Measurements from ENCODE around the gene SH3RF1. TPM values are rescaled to one million over a fixed set of nuclear protein-coding genes. Genes with fewer than 3 reads are reported as not detected.

SH3RF1 gene
- total and polyA plus RNA-seq, 2 of the 13 experiments (the other 11 are each of a cell fraction or from before 2014, with no cell fraction given) = 3.1 to 3.2 TPM

- DNase-seq (ENCODE audit: low spot score) (no peak), ATAC-seq (no peak), FAIRE-seq (no peak)
- Histone ChIP-seq H3K9me3 (ENCODE audit: low read length) (no peaks in the 10 kb centered on the region), H3K36me3 (replicated peaks in 1 of 2; ENCODE audit: control insufficient read depth in 1 of 2, insufficient read depth in 2 of 2, low read length in 2 of 2) (no peaks in the 10 kb centered on the region), H3K79me2 (ENCODE audit: insufficient read depth, low read length) (no peaks in the 10 kb centered on the region), H3K9ac (ENCODE audit: insufficient read depth, low read depth, low read length) (no peak overlapping the region), H3K27me3 (ENCODE audit: control insufficient read depth in 1 of 2, insufficient read depth in 2 of 2, low read length in 2 of 2) (no peaks in the 10 kb centered on the region), H4K20me1 (ENCODE audit: insufficient read depth, low read length) (no peaks in the 10 kb centered on the region), H3K4me1 (ENCODE audit: insufficient read depth, low read length) (peaks cover 50% of the 10 kb centered on the region), H3K4me2 (ENCODE audit: low read depth, low read length) (no peak overlapping the region), H3K4me3 (replicated peaks in 1 of 3; ENCODE audit: insufficient read depth in 1 of 3, low read depth in 2 of 3, low read length in 3 of 3) (no peak overlapping the region), H3K27ac (ENCODE audit: extremely low read length, insufficient read depth, low read length) (no peak overlapping the region), H2AFZ (ENCODE audit: low read length) (no peak overlapping the region)
- BruUV-seq (replicated peaks) = no TSS peak
- peak; percentile 57 for TF ChIP-seq ATF7 (IDR thresholded peaks at IDR 0.05)
- no peak for TF ChIP-seq ATF7 (CRISPR knock-in tag; IDR thresholded peaks at IDR 0.05)
- TF ChIP-seq, protein P1, sequence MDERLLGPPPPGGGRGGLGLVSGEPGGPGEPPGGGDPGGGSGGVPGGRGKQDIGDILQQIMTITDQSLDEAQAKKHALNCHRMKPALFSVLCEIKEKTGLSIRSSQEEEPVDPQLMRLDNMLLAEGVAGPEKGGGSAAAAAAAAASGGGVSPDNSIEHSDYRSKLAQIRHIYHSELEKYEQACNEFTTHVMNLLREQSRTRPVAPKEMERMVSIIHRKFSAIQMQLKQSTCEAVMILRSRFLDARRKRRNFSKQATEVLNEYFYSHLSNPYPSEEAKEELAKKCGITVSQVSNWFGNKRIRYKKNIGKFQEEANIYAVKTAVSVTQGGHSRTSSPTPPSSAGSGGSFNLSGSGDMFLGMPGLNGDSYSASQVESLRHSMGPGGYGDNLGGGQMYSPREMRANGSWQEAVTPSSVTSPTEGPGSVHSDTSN (CRISPR knock-in tag; IDR thresholded peaks at IDR 0.05) = no peak
- in situ Hi-C loops (cut with HindIII; ENCODE audit: extremely low pct_ligation_motif_present, low pct_unique_long_range_greater_than_20kb) (no loop called here), intact Hi-C loops (cut with micrococcal nuclease; ENCODE audit: unreplicated experiment) (loop anchor here (5.0 kb wide), 1 partner anchor 291 kb away; no protein-coding TSS in a partner anchor)
- ChIA-PET CTCF (ENCODE audit: low intra/inter-chr PET ratio, low total read pairs) (no interaction called here), POLR2A (interaction anchor here (2.5 kb wide), 1 partner anchor 303 kb away, joined by 5 read pairs; the partner anchor contains the start of gene CBR4)
- 86% methylated on average over 6 of the region's 6 CpGs for WGBS (ENCODE audit: low lambda C conversion rate)
These were observed 42.1 kb upstream of the SH3RF1 start for GRCh38 chr4:169312690-169313422.

- Histone ChIP-seq H3K79me2 (ENCODE audit: insufficient read depth, low read length) (no peaks in the 10 kb centered on the region), H3K4me2 (ENCODE audit: low read depth, low read length) (peak overlapping the region; percentile 71), H3K27ac (ENCODE audit: extremely low read length, insufficient read depth, low read length) (no peak overlapping the region), H3K36me3 (replicated peaks in 1 of 2; ENCODE audit: control insufficient read depth in 1 of 2, insufficient read depth in 2 of 2, low read length in 2 of 2) (no peaks in the 10 kb centered on the region), H4K20me1 (ENCODE audit: insufficient read depth, low read length) (no peaks in the 10 kb centered on the region), H3K27me3 (ENCODE audit: control insufficient read depth in 1 of 2, insufficient read depth in 2 of 2, low read length in 2 of 2) (no peaks in the 10 kb centered on the region), H3K4me3 (replicated peaks in 1 of 3; ENCODE audit: insufficient read depth in 1 of 3, low read depth in 2 of 3, low read length in 3 of 3) (peak overlapping the region; percentile 40 to 48 (median 44); a peak in 5 of 6 replicates), H2AFZ (ENCODE audit: low read length) (peak overlapping the region; percentile 91), H3K4me1 (ENCODE audit: insufficient read depth, low read length) (peaks cover 50% of the 10 kb centered on the region), H3K9ac (ENCODE audit: insufficient read depth, low read depth, low read length) (peak overlapping the region; percentile 40; the same call in 1 of the 2 replicates), H3K9me3 (ENCODE audit: low read length) (no peaks in the 10 kb centered on the region)
- POLR2A ChIA-PET = interaction anchor here (0.7 to 2.5 kb wide), 2 partner anchors 277 to 302 kb away, joined by 3 to 5 read pairs; partner anchors contain the start of gene CBR4
- BruUV-seq (replicated peaks) = no TSS peak
- in situ Hi-C loops (cut with HindIII; ENCODE audit: extremely low pct_ligation_motif_present, low pct_unique_long_range_greater_than_20kb) (no loop called here), intact Hi-C loops (cut with micrococcal nuclease; ENCODE audit: unreplicated experiment) (loop anchor here (5.0 kb wide), 1 partner anchor 290 kb away; no protein-coding TSS in a partner anchor)
- CTCF ChIA-PET (ENCODE audit: low intra/inter-chr PET ratio, low total read pairs) = no interaction called here
- DNase-seq (ENCODE audit: low spot score) (peak; percentile 73), FAIRE-seq (peak; percentile 76), ATAC-seq (peak; percentile 96)
- WGBS (ENCODE audit: low lambda C conversion rate) = 31% methylated on average over 12 of the region's 12 CpGs
- 0 out of 2 replicates have a peak, but pooled peaks have one; percentile 29 for TF ChIP-seq ZNF772 (CRISPR knock-in tag; IDR thresholded peaks at IDR 0.05)
- no peak for TF ChIP-seq ZSCAN21 (CRISPR knock-in tag; IDR thresholded peaks at IDR 0.05; ENCODE audit: borderline replicate concordance)
- no peak for TF ChIP-seq SAFB2 (CRISPR knock-in tag; IDR thresholded peaks at IDR 0.05; ENCODE audit: borderline replicate concordance, low read depth)
- TF ChIP-seq, protein P2, sequence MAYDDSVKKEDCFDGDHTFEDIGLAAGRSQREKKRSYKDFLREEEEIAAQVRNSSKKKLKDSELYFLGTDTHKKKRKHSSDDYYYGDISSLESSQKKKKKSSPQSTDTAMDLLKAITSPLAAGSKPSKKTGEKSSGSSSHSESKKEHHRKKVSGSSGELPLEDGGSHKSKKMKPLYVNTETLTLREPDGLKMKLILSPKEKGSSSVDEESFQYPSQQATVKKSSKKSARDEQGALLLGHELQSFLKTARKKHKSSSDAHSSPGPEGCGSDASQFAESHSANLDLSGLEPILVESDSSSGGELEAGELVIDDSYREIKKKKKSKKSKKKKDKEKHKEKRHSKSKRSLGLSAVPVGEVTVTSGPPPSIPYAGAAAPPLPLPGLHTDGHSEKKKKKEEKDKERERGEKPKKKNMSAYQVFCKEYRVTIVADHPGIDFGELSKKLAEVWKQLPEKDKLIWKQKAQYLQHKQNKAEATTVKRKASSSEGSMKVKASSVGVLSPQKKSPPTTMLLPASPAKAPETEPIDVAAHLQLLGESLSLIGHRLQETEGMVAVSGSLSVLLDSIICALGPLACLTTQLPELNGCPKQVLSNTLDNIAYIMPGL (CRISPR knock-in tag; IDR thresholded peaks at IDR 0.05; ENCODE audit: borderline replicate concordance in 1 of 2, low read depth in 1 of 2) = peak in 1 of 2 experiments; percentile 43; a peak in 1 of 4 replicates
These were observed 41.0 kb upstream of the SH3RF1 start for GRCh38 chr4:169311643-169312365.

Data from HepG2 (cell line).